ENCODE data around the gene CACFD1.

DNA sequence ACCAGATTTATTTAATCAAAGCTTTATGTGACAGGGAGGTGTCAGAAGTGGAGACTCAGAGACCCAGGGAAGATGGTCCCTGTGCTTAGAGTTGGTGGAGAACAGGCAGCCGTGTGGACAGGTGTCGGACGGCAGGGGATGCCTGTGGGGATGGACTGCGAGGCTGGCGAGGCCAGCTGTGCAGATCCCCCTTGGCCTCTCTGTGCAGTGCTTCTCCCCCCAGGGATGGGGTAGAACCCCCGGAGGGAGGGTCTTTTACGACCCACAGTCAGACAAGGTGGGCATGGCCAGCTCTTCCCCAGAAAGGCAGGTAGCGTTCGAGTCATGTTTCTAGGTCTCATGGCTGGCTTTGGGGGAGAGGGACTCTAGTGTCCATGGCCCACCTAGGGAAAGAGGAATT lies 23.8 kb downstream of the CACFD1 start:
- TF ChIP-seq, protein P1, sequence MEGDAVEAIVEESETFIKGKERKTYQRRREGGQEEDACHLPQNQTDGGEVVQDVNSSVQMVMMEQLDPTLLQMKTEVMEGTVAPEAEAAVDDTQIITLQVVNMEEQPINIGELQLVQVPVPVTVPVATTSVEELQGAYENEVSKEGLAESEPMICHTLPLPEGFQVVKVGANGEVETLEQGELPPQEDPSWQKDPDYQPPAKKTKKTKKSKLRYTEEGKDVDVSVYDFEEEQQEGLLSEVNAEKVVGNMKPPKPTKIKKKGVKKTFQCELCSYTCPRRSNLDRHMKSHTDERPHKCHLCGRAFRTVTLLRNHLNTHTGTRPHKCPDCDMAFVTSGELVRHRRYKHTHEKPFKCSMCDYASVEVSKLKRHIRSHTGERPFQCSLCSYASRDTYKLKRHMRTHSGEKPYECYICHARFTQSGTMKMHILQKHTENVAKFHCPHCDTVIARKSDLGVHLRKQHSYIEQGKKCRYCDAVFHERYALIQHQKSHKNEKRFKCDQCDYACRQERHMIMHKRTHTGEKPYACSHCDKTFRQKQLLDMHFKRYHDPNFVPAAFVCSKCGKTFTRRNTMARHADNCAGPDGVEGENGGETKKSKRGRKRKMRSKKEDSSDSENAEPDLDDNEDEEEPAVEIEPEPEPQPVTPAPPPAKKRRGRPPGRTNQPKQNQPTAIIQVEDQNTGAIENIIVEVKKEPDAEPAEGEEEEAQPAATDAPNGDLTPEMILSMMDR (IDR thresholded peaks at IDR 0.05) = no peak
- TF ChIP-seq POLR2A (IDR thresholded peaks at IDR 0.05) = no peak

All from heart left ventricle (tissue), 13 donors.